Measurements from ENCODE around the gene KCNAB3. TPM values are rescaled to one million over a fixed set of nuclear protein-coding genes. Genes with fewer than 3 reads are reported as not detected.
"Not testable (repeated sequence)": the region's sequence is repeated elsewhere in the genome, so short reads cannot be mapped to it uniquely, and the experiment has no call there.

Gene KCNAB3
- total RNA-seq (2014; rRNA removed; shearing (Covaris generic)) = 0.32 and 1.9 TPM in 2 replicates
- polyA plus RNA-seq (2014; cell fraction: nucleus; rRNA removed) = 6.2 and 8.0 TPM in 2 replicates

DNA sequence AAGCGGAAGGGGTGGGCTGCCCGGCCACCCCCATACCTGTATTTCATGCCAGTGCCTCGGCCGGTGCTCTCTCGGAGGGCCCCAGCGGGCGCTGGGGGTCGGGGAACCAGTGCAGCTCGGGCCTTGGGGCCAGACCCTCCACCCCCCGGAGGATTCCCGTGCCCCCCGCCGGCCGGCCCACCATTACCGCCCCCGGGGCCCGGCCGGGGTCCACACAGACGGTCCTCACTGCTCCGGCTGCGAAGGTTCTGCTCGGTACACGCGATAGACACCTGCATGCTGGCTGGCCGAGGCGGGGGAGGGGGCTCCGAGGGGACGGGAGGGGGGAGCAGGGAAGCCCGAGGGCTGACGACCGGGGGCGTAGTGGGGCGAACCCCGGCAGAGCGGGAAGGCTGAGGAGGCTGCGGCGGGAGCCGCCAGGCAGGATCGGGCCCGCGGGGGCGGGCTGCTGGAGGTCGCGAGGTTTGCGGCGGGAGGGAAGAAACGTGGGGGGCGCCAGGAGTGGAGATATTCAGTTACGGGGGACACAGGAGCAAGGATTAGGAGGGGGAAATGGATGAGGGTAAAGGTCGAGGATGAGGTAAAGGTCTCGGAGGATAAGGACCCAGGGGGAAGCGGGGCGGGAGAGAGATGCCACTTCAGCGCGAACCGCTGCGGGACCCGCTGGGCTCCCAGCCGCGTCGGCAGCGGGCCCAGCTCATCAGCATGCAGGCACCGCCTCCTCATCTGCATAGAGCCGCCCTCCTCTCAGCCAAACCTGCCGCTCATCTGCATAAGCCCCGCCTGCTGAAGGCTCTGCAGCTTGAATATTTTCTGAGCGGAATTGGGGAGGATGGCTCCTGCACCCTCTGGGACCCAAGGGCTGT, at the start of gene KCNAB3:
Gene KCNAB3 (minus strand): TSS at position 699 of the 866 bp plus-strand sequence. CDS start 421 bp downstream, at position 278.
- no peak for DNase-seq (ENCODE audit: extremely low read depth, low read depth)

DNA sequence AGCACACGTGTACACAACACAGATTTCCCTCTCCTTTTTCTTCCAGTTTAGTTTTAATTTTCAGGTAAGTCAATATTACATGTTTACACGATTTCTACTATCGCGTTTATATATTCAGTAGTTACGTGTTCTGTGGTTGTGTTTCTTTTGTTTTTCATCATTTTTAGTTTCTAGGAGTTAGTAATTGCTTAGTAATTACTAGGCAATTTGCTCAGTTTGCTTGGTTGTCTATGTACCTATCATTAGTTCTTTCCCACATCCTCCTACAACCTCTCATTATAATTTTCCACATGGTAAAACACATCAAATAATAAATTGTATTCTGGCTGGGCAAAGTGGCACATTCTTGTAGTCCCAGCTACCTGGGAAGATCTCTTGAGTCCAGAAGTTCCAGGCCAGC, 48.1 kb upstream of the KCNAB3 start:
- no peak for DNase-seq (ENCODE audit: extremely low read depth, low read depth)

DNA sequence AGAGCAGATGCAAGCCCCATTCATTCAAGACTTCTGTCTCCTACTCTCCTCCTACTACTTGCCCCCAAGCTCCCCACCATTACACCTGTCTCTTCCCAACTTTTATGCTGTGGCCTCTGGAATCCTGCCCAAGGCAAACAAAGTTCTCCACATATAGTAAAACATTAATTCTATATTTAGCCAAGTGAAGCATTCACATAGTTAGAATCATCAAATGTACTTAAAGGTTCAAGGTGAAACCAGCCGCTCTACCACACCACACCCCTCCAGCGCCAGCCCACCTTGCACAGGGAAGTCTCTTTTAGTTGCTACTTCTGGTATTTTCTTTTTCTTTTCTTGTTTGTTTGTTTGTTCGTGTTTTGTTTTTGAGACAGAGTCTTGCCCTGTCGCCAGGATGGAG, 47.4 kb upstream of the KCNAB3 start:
- DNase-seq (ENCODE audit: extremely low read depth, low read depth) = no peak

DNA sequence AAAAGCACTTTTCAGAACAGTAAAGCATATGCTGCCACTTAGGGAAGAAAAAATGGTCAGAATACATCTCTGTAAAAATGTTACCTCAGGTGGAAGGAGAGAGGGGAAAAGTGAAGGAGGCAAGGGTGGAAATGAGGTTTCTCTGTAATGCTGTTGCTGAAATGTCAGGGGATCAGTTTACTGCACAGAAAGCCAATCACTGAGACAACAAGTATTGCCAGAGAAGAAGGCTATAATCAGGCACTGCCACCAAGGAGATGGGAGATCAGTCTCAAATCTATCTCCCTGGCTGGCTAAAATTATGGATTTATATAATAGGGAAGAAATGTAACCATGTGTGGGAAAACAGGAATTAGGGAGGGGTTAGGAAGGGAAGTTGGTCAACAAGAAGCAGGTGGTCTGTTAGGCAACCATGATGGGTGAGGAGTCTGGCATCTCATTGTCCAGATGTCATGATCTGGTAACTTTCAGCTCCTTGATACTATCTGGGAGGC, 45.0 kb upstream of the KCNAB3 start:
- no peak for DNase-seq (ENCODE audit: extremely low read depth, low read depth)

DNA sequence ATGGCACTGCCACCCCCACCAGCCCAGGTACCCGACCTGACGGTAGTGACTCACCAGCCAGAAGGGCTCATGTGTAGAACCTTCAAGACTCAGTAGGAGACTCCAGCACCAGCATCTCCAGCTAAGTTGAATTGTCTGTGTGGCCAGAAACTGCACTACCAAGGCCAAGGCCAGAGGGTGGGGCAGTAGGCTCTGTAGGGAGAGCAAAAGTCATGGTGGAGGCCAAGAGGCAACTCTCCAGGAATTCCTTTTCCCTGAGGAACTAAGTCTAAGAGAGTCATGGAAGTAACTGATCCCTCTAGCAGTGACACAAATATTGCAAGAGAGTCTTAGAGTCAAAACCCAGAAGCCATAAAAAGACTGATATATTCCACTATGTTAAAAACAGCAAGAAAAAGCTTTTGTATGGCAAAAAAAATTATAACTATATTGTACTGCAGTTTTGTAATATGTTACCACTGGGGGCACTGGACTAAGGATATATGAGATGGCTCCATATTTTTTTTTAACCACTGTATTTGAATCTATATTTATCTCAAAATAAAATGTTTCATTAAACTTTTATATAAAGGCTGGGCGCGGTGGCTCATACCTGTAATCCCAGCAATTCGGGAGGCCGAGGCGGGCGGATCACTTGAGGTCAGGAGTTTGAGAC, 42.6 kb upstream of the KCNAB3 start:
- DNase-seq (ENCODE audit: extremely low read depth, low read depth) = no peak

DNA sequence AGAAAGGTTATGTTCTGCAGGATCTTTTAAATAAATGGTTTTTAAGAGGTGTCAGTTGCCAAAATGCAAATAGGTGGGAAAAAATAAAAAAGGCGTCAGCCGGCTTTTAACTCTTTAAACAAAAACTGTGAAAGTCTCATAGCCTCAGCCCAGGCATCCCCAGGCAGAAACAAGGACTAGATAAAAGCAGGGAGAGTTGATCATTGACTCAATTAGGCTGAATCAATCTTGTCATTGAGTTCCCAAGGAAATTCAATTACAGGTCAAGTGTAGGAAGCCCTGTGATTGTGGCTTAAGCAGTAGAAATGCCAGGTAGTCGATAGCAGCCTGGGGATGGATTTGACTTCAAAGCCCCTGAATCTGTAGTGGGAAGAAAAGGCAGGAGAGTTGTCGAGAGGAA, 42.0 kb upstream of the KCNAB3 start:
- DNase-seq (ENCODE audit: extremely low read depth, low read depth) = no peak

DNA sequence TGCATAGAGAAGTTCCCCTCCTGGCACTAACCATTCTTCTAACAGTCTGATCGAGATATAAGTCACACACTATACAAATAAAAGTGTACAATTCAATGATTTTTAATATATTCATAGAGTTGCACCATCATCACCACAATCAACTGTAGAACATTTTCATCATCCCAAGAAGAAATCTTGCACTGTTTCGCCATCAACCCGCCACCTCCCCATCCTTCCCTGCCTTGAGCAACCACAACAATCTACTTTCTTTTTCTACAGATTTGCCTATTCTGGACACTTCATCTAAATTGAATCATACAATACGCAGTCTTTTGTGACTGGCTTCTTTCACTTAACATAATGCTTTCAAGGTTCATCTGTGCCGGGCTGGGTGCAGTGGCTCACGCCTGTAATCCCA, 39.8 kb upstream of the KCNAB3 start:
- DNase-seq (ENCODE audit: extremely low read depth, low read depth) = no peak

DNA sequence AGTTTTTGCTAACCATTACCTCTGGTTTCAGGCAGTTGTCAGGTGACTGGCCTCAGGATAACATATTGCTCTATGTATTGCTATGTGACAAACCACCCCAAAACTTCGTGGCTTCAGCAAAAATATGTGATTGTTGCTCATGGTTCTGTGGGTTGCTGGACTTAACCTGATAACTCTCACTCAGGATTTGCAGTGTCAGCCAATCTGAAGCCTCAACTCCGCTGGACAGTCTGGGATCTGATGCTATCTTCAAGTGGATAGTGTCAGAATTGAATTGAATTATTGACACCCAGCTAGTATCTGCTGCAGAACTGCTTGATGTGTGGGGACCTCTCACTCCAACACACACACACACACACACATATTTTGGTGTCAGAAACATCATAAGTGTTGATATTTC, 38.1 kb upstream of the KCNAB3 start:
- no peak for DNase-seq (ENCODE audit: extremely low read depth, low read depth)

DNA sequence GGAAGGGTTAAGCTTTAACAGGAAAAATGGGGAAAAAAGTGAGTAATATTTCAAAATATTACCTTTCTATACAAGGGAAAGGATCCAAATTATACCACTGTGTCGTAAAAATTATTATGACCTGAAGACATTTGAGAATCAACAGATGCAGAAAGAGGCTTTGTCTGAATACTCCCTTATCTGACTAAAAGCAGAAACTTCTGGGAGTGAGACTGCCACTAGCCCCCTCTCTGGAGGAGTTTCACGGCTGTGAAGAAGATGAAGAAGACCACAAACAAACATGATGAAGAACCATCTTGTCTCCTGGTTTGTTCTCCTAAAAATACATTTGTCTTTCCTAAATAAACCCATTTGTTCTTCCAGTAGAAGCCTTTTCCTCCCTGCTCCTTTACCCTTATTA, 31.8 kb upstream of the KCNAB3 start:
- no peak for DNase-seq (ENCODE audit: extremely low read depth, low read depth)

DNA sequence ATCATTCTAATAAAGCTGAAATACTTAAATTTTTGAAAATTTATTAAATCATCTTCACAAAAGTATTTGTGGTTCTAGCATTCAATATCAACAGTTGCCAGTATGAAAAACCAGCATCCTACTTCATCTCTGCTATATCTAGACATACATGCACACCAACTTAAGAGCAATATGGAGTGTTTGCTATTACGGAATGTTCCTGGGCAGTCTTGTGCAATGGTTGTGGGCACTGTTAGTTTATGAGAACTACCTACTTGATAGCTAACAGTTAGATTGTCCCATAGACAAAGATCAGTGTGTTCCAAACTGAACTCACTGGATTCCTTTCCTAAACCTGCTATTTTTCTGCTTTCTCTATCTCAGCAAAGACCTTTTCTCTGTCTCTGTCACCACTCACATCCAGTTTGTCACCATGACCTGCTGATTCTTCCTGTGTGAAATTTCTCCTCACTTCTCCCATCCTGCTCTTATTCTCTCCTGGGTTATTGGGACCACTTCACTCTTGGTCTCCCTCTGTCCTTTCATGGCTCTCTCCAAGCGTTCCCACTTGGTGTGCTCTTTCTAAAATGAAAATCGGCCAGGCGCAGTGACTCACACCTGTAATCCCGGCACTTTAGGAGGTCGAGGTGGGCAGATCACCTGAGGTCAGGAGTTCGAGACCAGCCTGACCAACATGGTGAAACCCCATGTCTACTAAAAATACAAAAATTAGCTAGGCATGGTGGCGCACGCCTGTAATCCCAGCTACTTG, 30.0 kb upstream of the KCNAB3 start:
- DNase-seq (ENCODE audit: extremely low read depth, low read depth) = no peak

DNA sequence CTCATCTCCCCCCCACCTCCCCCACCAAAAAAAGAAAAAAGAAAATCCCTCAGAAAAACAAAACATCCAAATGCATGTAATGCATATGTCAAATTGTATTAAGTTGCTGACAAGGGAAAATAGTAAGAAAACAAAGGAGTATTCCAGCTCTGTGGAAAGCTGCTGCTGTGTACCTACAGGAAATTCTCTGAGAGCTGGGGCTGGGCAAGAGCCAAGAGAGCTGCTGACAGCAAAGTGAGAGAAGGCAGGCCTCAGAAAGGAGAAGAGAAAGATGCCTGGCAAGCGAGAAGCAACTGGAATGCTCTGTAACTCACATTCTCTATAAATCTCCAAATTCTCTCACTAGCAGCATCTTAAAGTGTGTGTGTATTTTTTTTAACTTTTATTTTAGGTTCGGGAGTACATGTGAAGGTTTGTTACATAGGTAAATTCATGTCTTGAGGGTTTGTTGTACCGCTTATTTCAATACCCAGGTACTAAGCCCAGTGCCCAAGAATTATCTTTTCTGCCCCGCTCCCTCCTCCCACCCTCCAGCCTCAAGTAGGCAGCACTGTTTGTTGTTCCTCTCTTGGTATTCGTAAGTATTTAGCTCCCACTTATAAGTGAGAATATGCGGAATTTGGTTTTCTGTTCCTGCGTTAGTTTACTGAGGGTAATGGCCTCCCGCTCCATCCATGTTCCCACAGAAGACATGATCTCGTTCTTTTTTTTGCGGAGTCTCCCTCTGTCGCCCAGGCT, 26.7 kb upstream of the KCNAB3 start:
- no peak for DNase-seq (ENCODE audit: extremely low read depth, low read depth)

DNA sequence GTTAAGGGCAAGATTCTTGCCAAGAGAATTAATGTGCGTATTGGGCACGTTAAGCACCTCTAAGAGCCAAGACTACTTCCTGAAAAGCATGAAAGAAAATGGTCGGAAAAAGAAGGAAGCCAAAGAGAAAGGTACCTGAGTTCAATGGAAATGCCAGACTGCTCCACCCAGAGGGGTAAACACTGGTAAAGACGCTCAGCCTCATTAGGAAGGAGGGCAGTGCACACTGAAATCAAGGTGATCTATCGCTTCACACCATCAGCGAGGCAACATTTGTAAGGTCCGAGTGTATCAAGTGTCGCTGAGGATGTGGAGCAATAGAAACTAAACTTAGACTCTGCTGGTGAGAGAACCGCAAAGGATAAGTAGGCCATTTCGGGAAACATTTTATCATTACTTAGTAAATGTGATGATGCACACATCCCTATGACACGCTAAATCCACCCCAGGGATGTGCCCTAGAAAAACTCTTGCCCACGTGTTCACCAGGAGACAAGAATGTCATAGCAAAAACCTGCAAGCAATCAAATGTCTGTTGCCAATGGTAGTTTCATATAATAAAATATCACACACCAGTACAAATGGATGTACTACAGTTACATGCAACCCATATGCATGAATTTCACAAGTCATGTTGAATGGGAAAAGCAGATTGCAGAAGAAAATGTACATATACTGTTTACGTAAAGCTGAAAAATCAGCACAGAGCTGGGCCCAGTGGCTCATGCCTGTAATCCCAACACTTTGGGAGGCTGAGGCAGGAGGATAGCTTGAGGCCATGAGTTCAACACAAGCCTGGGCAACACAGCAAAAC, 26.0 kb upstream of the KCNAB3 start:
- no peak for DNase-seq (ENCODE audit: extremely low read depth, low read depth)

DNA sequence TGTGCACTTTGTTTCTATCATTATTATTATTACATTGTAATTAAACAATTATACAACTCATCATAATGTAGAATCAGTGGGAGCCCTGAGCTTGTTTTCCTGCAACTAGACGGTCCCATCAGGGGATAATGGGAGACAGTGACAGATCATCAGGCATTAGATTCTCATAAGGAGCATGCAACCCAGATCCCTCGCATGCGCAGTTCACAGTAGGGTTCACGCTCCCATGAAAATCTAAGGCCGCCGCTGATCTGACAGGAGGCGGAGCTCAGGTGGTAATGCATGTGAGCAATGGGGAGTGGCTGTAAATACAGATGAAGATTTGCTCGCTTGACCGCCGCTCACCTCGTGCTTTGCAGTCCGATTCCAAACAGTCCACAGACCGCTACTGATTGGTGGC, 23.6 kb upstream of the KCNAB3 start:
- DNase-seq (ENCODE audit: extremely low read depth, low read depth) = not testable (repeated sequence)

DNA sequence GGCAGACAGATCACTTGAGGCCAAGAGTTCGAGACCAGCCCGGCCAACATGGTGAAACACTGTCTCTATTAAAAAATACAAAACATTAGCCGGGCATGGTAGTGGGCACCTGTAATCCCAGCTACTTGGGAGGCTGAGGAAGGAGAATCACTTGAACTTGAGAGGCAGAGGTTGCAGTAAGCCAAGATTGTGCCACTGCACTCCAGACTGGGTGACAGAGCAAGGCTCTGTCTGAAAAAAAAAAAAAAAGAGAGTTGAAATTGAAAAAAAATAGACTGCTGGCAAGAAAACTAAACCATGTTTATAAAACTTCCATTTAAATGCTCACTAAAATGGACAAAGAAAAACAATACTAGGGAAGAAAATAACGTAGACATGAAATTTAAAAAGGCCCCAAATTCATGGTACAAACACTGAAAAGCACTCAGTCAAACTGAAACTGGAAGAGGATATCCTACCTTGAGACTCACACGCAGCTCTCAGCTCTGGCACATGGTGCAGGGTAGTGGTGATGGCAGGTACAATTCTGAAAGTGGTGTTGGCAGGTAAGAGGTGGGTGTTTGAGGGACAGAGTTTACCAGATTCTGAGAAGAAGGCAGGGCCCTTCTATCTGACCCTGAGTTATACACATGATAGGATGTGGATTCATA, 21.6 kb upstream of the KCNAB3 start:
- DNase-seq (ENCODE audit: extremely low read depth, low read depth) = no peak

DNA sequence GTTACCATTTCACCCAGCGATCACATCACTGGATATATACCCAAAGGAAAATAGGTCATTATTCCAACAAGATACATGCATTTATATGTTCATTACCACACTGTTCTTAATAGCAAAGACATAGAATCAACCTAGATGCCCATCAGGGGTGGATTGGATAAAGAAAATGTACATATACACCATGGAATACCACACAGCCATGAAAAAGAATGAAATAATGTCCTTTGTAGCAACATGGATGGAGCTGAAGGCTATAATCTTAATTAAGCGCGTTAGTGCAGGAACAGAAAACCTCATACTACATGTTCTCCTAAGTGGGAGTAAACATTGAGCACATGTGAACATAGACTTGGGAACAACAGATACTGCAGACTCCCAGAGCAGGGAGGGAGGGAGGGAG, 20.9 kb upstream of the KCNAB3 start:
- no peak for DNase-seq (ENCODE audit: extremely low read depth, low read depth)

DNA sequence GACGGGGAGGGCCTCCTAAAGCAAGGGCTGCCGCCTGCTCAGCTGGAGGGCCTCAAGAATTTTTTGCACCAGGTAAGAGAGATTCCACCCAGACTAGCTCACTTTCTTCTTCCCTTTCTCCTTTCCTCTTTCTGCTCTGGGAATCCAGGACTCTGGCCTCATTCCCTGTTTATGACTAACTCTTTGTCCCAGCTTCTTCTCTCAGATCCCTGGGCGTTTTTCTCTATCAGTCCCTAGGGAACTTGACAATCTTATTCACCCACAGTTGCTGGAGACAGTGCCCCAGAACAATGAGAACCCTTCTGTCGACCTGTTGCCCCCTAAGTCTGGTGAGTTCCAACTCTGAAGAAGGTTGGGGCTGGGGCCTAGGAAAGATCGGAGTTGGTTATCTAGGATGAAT, 18.0 kb upstream of the KCNAB3 start:
- DNase-seq (ENCODE audit: extremely low read depth, low read depth) = no peak

DNA sequence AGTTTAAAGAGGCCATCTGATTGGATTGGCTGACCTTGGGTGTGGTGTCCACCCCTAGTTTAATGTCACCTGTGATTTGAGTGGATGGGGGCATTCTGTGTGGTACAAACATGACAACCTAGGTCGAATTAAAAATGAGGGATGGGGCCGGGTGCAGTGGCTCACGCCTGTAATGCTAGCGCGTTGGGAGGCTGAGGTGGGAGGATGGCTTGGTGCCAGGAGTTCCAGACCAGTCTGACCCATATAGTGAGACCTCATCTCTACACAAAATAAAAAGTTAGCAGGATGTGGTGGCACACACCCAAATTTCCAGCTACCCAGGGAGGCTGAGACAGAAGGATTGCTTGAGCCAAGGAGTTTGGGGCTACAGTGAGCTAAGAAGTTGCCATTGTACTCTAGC, 16.8 kb upstream of the KCNAB3 start:
- DNase-seq (ENCODE audit: extremely low read depth, low read depth) = no peak

DNA sequence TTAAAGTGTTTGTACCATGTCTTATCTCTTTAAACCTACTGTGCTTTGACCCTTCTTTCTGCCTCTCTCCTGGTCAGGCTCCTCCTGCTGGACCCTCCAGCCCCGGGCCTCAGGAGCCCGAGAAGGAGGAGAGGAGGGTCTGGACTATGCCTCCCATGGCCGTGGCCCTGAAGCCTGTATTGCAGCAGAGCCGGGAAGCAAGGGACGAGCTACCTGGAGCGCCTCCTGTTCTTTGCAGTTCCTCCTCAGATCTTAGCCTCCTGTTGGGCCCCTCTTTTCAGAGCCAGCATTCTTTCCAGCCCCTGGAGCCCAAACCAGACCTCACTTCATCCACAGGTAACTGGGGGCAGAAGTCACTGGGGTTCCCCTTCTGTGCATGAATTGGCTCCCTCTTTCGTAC, 16.0 kb upstream of the KCNAB3 start:
- DNase-seq (ENCODE audit: extremely low read depth, low read depth) = no peak

DNA sequence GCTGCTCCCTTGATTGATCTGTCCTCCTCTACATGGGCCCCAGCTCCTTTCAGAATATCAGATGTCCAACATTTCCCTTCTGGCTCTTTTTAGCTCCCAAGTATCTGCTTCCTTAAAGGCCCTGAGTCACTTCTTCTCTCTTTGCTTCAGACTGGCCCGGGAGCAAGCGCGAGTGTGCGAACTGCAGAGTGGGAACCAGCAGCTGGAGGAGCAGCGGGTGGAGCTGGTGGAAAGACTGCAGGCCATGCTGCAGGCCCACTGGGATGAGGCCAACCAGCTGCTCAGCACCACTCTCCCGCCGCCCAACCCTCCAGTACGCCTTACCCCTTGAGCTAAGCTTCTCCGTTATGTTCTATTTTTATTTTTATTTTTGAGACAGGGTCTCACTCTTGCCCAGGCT, 14.7 kb upstream of the KCNAB3 start:
- DNase-seq (ENCODE audit: extremely low read depth, low read depth) = no peak
